Vagina (tissue), 2 donors: Measurements from ENCODE around the gene ALK. TPM values are rescaled to one million over a fixed set of nuclear protein-coding genes. Genes with fewer than 3 reads are reported as not detected.
A peak's percentile ranks its signal among the peaks of the same experiment; 100 is the strongest.

ENCODE experiments used
- DNase-seq, 2 donors: peaks; one replicate each; pipeline ENCODE4 v3.0.0-alpha.2; 2017; ENCODE audit errors: extremely low spot score in 2 of 2
- H3K27ac ChIP-seq: fragments of 200-600 bp; sonication (generic); one replicate; pipeline ENCODE4 v1.5.1; 2019
- H3K27me3 ChIP-seq: fragments of 200-600 bp; sonication (generic); one replicate; pipeline ENCODE4 v1.5.1; 2019
- H3K36me3 ChIP-seq, 2 donors: fragments of 200-600 bp; sonication (generic); one replicate each; pipeline ENCODE4 v1.5.1; 2017 to 2019
- H3K4me1 ChIP-seq: fragments of 200-600 bp; sonication (generic); one replicate; pipeline ENCODE4 v1.5.1; 2019
- H3K4me3 ChIP-seq, 2 donors: fragments of 200-600 bp; sonication (generic); 1 replicate in 1 of 2; 2 replicates in 1 of 2; pipeline ENCODE4 v1.5.1; 2016 to 2019
- H3K9me3 ChIP-seq: fragments of 200-600 bp; sonication (generic); one replicate; pipeline ENCODE4 v1.5.1; 2019
- POLR2A ChIP-seq, 2 donors: fragments of 450-650 bp; IDR thresholded peaks; one replicate each; pipeline ENCODE4 v1.6.1; 2017; ENCODE audit warnings: antibody characterized with exemption in 2 of 2, mild to moderate bottlenecking in 2 of 2, moderate library complexity in 2 of 2
- POLR2AphosphoS5 ChIP-seq, 2 donors: sonication (generic); formaldehyde crosslinking; IDR thresholded peaks; one replicate each; pipeline ENCODE4 v1.9.0; 2017; ENCODE audit warnings: antibody characterized with exemption in 2 of 2, mild to moderate bottlenecking in 2 of 2, low read depth in 1 of 2; ENCODE audit not compliant: insufficient read depth in 1 of 2
- intact Hi-C: fragments of 100-400 bp; cut with DNase I; formaldehyde crosslinking; loops from one replicate; pipeline ENCODE4 v1.15.1; 2023
- total RNA-seq: library from RNA; depleted of rRNA; stranded (reverse); fragments of >200 nt; gene quantifications from one replicate; pipeline ENCODE4 v1.2.3, GENCODE V29; 2016
- TF ChIP-seq, protein P1 (sequence below), 3 experiments: fragments of 450-650 bp in 2 of 3; fragments of 200-600 bp in 1 of 3; sonication (generic) in 1 of 3; IDR thresholded peaks; one replicate each; pipeline ENCODE4 v1.5.1; 2017 to 2019; ENCODE audit warnings: antibody characterized with exemption in 3 of 3, mild to moderate bottlenecking in 2 of 3, moderate library complexity in 2 of 3

The ALK gene
- total RNA-seq, 1 donor from 2014 or later: 0.74 TPM

DNA sequence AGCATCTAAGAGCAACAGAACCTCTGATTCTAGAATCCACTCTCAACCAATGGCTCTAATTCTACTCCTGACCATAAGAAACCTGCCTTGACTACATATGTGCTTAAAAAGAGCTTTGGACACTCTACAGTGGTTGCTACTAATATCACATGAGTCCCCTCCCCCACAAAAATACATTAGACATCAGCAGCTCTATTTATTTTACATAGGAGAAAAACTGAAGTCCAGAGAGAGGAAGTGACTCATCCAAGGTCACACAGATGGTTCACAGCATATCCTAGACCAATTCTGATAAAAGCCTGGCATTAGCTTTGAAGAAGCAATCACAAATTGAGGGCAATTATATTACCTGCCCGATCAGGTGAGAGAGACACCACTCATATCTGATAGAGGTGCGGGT lies 49.8 kb downstream of the ALK start:
- Histone ChIP-seq H3K9me3 (no peaks in the 10 kb centered on the region), H3K27me3 (no peaks in the 10 kb centered on the region), H3K4me1 (no peaks in the 10 kb centered on the region), H3K4me3 (no peak overlapping the region), H3K36me3 (no peaks in the 10 kb centered on the region), H3K27ac (no peak overlapping the region)
- DNase-seq: no peak
- intact Hi-C loops: no loop called here
- TF ChIP-seq, protein P1, sequence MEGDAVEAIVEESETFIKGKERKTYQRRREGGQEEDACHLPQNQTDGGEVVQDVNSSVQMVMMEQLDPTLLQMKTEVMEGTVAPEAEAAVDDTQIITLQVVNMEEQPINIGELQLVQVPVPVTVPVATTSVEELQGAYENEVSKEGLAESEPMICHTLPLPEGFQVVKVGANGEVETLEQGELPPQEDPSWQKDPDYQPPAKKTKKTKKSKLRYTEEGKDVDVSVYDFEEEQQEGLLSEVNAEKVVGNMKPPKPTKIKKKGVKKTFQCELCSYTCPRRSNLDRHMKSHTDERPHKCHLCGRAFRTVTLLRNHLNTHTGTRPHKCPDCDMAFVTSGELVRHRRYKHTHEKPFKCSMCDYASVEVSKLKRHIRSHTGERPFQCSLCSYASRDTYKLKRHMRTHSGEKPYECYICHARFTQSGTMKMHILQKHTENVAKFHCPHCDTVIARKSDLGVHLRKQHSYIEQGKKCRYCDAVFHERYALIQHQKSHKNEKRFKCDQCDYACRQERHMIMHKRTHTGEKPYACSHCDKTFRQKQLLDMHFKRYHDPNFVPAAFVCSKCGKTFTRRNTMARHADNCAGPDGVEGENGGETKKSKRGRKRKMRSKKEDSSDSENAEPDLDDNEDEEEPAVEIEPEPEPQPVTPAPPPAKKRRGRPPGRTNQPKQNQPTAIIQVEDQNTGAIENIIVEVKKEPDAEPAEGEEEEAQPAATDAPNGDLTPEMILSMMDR (IDR thresholded peaks at IDR 0.05): no peak
- TF ChIP-seq POLR2A (IDR thresholded peaks at IDR 0.05): no peak

DNA sequence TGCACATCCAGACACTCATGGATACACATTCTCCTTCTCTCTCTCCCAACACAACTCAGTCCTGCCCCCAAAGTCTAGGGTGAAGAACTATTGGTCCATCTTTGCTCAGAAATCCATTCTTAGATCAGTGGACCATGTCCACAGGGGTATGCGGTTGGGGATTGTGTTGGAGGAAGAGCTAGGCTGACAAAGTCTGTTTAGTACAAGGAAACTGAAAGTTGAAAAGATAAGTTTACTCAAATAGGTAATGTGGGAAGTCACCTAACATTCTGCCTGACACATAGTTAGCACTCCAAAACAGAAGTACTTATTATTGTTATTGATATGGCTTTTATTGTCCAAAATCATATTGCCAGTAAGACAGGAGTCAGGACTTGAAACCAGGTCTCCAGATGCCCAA lies 55.9 kb downstream of the ALK start:
- H3K9me3 ChIP-seq: no peaks in the 10 kb centered on the region
- TF ChIP-seq POLR2AphosphoS5 (IDR thresholded peaks at IDR 0.05; ENCODE audit: insufficient read depth in 1 of 2, low read depth in 1 of 2): no peak
- no peak for TF ChIP-seq POLR2A (IDR thresholded peaks at IDR 0.05)
- TF ChIP-seq, protein P1 (IDR thresholded peaks at IDR 0.05): no peak
- H3K27ac ChIP-seq: no peak overlapping the region
- no peak overlapping the region for H3K4me3 ChIP-seq
- no peaks in the 10 kb centered on the region for H3K36me3 ChIP-seq
- intact Hi-C loops: no loop called here
- no peaks in the 10 kb centered on the region for H3K27me3 ChIP-seq
- no peaks in the 10 kb centered on the region for H3K4me1 ChIP-seq
- DNase-seq: peak in 1 of 2 donors; percentile 10

DNA sequence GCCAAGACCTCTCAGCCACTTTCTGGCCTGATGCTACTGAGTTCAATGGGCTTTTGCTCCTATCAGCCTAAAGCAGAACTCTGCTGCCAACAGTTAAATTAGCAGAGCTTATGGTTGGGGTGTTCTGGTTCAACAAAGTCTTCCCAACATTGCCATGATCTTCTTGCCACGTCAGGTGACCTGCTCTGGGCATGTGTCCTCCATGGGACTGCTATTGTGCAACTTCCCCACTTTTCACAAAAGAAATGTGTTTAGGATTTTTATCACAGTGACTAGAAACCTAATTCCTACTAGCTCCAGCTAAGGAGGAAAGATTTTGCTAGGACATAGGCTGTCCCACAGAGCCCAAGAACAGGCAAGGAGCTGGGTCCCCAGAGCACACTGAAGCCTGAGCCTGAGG lies 56.4 kb downstream of the ALK start:
- intact Hi-C loops: no loop called here

DNA sequence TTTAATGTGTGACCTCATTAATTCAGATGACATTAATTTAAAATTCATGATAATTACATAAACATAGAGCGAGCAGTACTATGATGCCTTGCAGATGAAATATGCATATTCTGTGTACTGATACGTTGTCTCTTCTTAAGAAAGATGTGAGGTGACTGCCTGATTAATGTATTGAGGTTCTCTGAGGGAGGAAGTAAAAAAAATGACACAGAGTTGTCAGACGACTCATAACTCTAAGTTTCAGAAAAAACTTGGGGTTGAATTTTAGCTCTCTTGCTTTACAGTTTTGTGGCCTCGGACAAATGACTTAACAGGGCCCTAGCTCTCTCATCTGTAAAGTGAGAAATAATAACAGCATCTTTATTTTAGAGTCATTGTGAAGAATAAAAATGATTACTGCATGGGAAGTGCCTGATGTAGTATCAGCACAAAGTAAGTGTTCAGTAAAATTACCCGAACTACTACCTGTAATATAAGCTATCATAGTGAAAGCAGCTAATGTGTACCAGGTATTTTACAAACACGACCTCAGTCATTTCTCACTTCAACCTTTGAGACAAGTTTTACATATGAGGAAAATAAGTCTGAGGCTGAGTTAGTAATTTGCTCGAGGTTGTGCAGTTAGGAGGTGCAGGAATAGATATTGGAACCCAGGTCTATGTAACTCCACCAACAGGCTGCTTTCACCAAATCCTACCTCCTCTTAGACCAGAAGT lies 65.3 kb downstream of the ALK start:
- Histone ChIP-seq H3K27ac (no peak overlapping the region), H3K27me3 (no peaks in the 10 kb centered on the region), H3K4me1 (no peaks in the 10 kb centered on the region), H3K4me3 (no peak overlapping the region), H3K36me3 (no peaks in the 10 kb centered on the region), H3K9me3 (no peaks in the 10 kb centered on the region)
- TF ChIP-seq POLR2A (IDR thresholded peaks at IDR 0.05): no peak
- no peak for TF ChIP-seq POLR2AphosphoS5 (IDR thresholded peaks at IDR 0.05; ENCODE audit: insufficient read depth in 1 of 2, low read depth in 1 of 2)
- TF ChIP-seq, protein P1 (IDR thresholded peaks at IDR 0.05): no peak
- intact Hi-C loops: no loop called here
- no peak for DNase-seq

More for the DNA sequence above, 56.4 kb downstream of the ALK start:
- no peak overlapping the region for H3K4me3 ChIP-seq
- H3K27ac ChIP-seq: no peak overlapping the region
- H3K27me3 ChIP-seq: no peaks in the 10 kb centered on the region
- H3K4me1 ChIP-seq: no peaks in the 10 kb centered on the region
- no peaks in the 10 kb centered on the region for H3K36me3 ChIP-seq
- no peak for DNase-seq
- H3K9me3 ChIP-seq: no peaks in the 10 kb centered on the region
- no peak for TF ChIP-seq POLR2A (IDR thresholded peaks at IDR 0.05)
- TF ChIP-seq, protein P1 (IDR thresholded peaks at IDR 0.05): no peak
- TF ChIP-seq POLR2AphosphoS5 (IDR thresholded peaks at IDR 0.05; ENCODE audit: insufficient read depth in 1 of 2, low read depth in 1 of 2): no peak

DNA sequence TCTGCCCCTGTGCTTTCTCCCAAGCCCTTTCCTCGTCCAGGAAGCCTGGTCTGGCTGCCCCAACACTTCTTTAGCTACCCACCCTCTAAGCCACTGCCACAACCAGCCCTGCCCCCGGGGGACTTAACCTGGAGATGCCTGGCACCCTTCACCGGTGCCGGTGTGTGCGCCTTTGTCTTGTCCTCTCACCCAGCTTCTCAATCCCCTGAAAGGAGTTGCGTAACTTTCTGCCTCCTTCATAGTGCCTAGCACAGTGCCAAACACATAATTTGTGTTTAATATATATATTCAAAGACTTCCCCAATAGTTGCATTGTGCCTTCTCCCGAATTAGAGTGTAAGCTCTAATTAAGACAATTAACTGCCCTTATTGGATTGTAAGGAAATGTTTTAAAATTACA lies 70.6 kb downstream of the ALK start:
- DNase-seq: no peak
- no peaks in the 10 kb centered on the region for H3K27me3 ChIP-seq
- H3K4me1 ChIP-seq: no peaks in the 10 kb centered on the region
- H3K36me3 ChIP-seq: no peaks in the 10 kb centered on the region
- H3K9me3 ChIP-seq: no peaks in the 10 kb centered on the region
- TF ChIP-seq POLR2AphosphoS5 (IDR thresholded peaks at IDR 0.05; ENCODE audit: insufficient read depth in 1 of 2, low read depth in 1 of 2) (no peak), POLR2A (IDR thresholded peaks at IDR 0.05) (no peak)
- TF ChIP-seq, protein P1 (IDR thresholded peaks at IDR 0.05): no peak
- intact Hi-C loops: no loop called here
- no peak overlapping the region for H3K27ac ChIP-seq
- no peak overlapping the region for H3K4me3 ChIP-seq
